NT2/D1 (cell line): ENCODE results near the gene NIPAL1.

Source experiments
- DNase-seq: peaks from one replicate; pipeline ENCODE4 v3.0.0-alpha.2; 2011; ENCODE audit warnings: low read depth, low spot score
- H3K27me3 ChIP-seq: 2 replicates; pipeline ENCODE4 v1.6.0; 2011; ENCODE audit warnings: mild to moderate bottlenecking; ENCODE audit not compliant: insufficient read length, insufficient read depth
- H3K36me3 ChIP-seq: 2 replicates; pipeline ENCODE4 v1.6.1; 2011; ENCODE audit warnings: mild to moderate bottlenecking, low read length, mixed read lengths; ENCODE audit not compliant: insufficient read depth, insufficient read length
- H3K4me1 ChIP-seq: 2 replicates; pipeline ENCODE4 v1.5.1; 2011; ENCODE audit not compliant: insufficient read depth, insufficient read length
- H3K4me3 ChIP-seq: 2 replicates; pipeline ENCODE4 v1.5.1; 2011; ENCODE audit warnings: low read depth; ENCODE audit not compliant: insufficient read length
- H3K9ac ChIP-seq: 2 replicates; pipeline ENCODE4 v1.6.0; 2011; ENCODE audit warnings: low read depth; ENCODE audit not compliant: insufficient read length
- H3K9me3 ChIP-seq: 2 replicates; pipeline ENCODE4 v1.5.1; 2011; ENCODE audit warnings: mild to moderate bottlenecking, low read length; ENCODE audit not compliant: insufficient read depth
- SUZ12 ChIP-seq: IDR thresholded peaks from 2 replicates; pipeline ENCODE4 v1.6.1; 2011; ENCODE audit not compliant: insufficient read length, insufficient read depth; ENCODE audit errors: extremely low read depth
- YY1 ChIP-seq: IDR thresholded peaks from 2 replicates; pipeline ENCODE4 v1.6.1; 2011; ENCODE audit not compliant: insufficient read length, insufficient read depth
- ZNF274 ChIP-seq: IDR thresholded peaks from 2 replicates; pipeline ENCODE4 v1.6.1; 2011; ENCODE audit warnings: mild to moderate bottlenecking, low read depth, low read length

The NIPAL1 gene

GRCh38 chr4:48044298-48044697, 27.7 kb downstream of the NIPAL1 start:
- Histone ChIP-seq H3K9ac (no peak overlapping the region), H3K36me3 (no peaks in the 10 kb centered on the region), H3K27me3 (no peaks in the 10 kb centered on the region), H3K4me3 (no peak overlapping the region), H3K9me3 (no peaks in the 10 kb centered on the region), H3K4me1 (no peaks in the 10 kb centered on the region)
- DNase-seq = no peak
- TF ChIP-seq ZNF274 = no peak
- TF ChIP-seq YY1 = no peak
- TF ChIP-seq SUZ12 = no peak

- Histone ChIP-seq H3K9me3 (no peaks in the 10 kb centered on the region), H3K4me3 (no peak overlapping the region), H3K4me1 (no peaks in the 10 kb centered on the region), H3K9ac (no peak overlapping the region), H3K27me3 (no peaks in the 10 kb centered on the region), H3K36me3 (no peaks in the 10 kb centered on the region)
- DNase-seq = no peak
- TF ChIP-seq YY1 (no peak), SUZ12 (no peak)
Observed at GRCh38 chr4:48046059-48046458, 29.5 kb downstream of the NIPAL1 start.

- no peak overlapping the region for H3K9ac ChIP-seq
- no peak for DNase-seq
- no peaks in the 10 kb centered on the region; the same call in 1 of the 2 replicates for H3K9me3 ChIP-seq
- no peaks in the 10 kb centered on the region for H3K27me3 ChIP-seq
- TF ChIP-seq YY1 (no peak), ZNF274 (no peak), SUZ12 (no peak)
- no peak overlapping the region for H3K4me3 ChIP-seq
- no peaks in the 10 kb centered on the region for H3K4me1 ChIP-seq
- H3K36me3 ChIP-seq = no peaks in the 10 kb centered on the region
Observed at GRCh38 chr4:48047421-48047844, 30.9 kb downstream of the NIPAL1 start.

GRCh38 chr4:48047896-48048295, 31.3 kb downstream of the NIPAL1 start:
- DNase-seq = no peak
- Histone ChIP-seq H3K4me1 (no peaks in the 10 kb centered on the region), H3K27me3 (no peaks in the 10 kb centered on the region), H3K9ac (no peak overlapping the region), H3K36me3 (no peaks in the 10 kb centered on the region), H3K4me3 (no peak overlapping the region), H3K9me3 (no peaks in the 10 kb centered on the region; the same call in 1 of the 2 replicates)
- TF ChIP-seq YY1 (no peak), SUZ12 (no peak), ZNF274 (no peak)

GRCh38 chr4:48049483-48049882, 32.9 kb downstream of the NIPAL1 start:
- H3K4me1 ChIP-seq = no peaks in the 10 kb centered on the region
- TF ChIP-seq YY1 (no peak), ZNF274 (no peak), SUZ12 (no peak)

DNA sequence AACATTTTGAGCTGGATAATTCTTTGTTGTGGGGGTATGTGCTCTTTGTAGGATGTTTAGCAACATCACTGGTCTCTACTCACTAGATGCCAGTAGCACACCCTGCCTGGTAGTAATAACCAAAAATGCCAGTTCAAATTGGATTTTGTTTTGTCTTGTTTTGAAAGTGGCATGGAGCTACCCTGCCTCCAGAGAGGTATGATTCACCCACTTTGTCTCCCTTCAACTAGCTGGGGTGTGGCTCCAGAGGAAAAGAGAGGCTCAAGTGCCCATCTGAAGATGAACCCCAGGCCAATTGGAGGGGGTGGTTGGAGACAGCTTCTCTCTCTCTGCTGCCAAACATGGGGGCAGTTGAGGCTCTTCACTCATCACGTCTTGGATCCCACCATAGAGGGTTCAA, 34.5 kb downstream of the NIPAL1 start:
- Histone ChIP-seq H3K4me1 (no peaks in the 10 kb centered on the region), H3K27me3 (no peaks in the 10 kb centered on the region), H3K9ac (no peak overlapping the region), H3K36me3 (no peaks in the 10 kb centered on the region), H3K4me3 (no peak overlapping the region), H3K9me3 (no peaks in the 10 kb centered on the region; the same call in 1 of the 2 replicates)
- no peak for DNase-seq
- TF ChIP-seq SUZ12 (no peak), ZNF274 (no peak), YY1 (no peak)

More at GRCh38 chr4:48049483-48049882, 32.9 kb downstream of the NIPAL1 start:
- DNase-seq = no peak
- Histone ChIP-seq H3K4me3 (no peak overlapping the region), H3K9me3 (no peaks in the 10 kb centered on the region; the same call in 1 of the 2 replicates), H3K9ac (no peak overlapping the region), H3K36me3 (no peaks in the 10 kb centered on the region), H3K27me3 (no peaks in the 10 kb centered on the region)

GRCh38 chr4:48058617-48059530, 42.3 kb downstream of the NIPAL1 start:
- Histone ChIP-seq H3K27me3 (no peaks in the 10 kb centered on the region), H3K9me3 (peaks cover 12% of the 10 kb centered on the region), H3K4me1 (no peaks in the 10 kb centered on the region), H3K4me3 (no peak overlapping the region), H3K36me3 (no peaks in the 10 kb centered on the region), H3K9ac (no peak overlapping the region)
- no peak for DNase-seq
- TF ChIP-seq SUZ12 = no peak
- no peak for TF ChIP-seq ZNF274
- TF ChIP-seq YY1 = no peak
